Neuronal stem cell (in vitro differentiated cells): ENCODE data around the gene AMDHD2.

ENCODE experiments used
- DNase-seq: peaks from one replicate; pipeline ENCODE4 v3.0.0-alpha.2; 2013; ENCODE audit warnings: low spot score
- H2AFZ ChIP-seq: one replicate; pipeline ENCODE4 v1.6.1; 2013; ENCODE audit warnings: mild to moderate bottlenecking, low read length, inconsistent platforms
- H2AK5ac ChIP-seq: 2 replicates; pipeline ENCODE4 v1.6.1; 2013; ENCODE audit warnings: low read depth, mild to moderate bottlenecking, inconsistent platforms, low read length, moderate library complexity, mixed read lengths
- H2BK120ac ChIP-seq: 2 replicates; pipeline ENCODE4 v1.6.1; 2013; ENCODE audit warnings: low read depth, mild to moderate bottlenecking, inconsistent platforms, low read length, moderate library complexity, mixed read lengths
- H2BK12ac ChIP-seq: one replicate; pipeline ENCODE4 v1.6.1; 2013; ENCODE audit warnings: low read length, inconsistent platforms
- H2BK15ac ChIP-seq: 2 replicates; pipeline ENCODE4 v1.6.1; 2013; ENCODE audit warnings: mild to moderate bottlenecking, low read length, inconsistent platforms, mixed read lengths
- H2BK5ac ChIP-seq: one replicate; pipeline ENCODE4 v1.6.1; 2013; ENCODE audit warnings: inconsistent platforms, mild to moderate bottlenecking, low read length, moderate library complexity
- H3K14ac ChIP-seq: one replicate; pipeline ENCODE4 v1.6.1; 2013; ENCODE audit warnings: low read length, inconsistent platforms
- H3K18ac ChIP-seq: 2 replicates; pipeline ENCODE4 v1.6.1; 2013; ENCODE audit warnings: low read length, inconsistent platforms
- H3K23ac ChIP-seq: 2 replicates; pipeline ENCODE4 v1.6.1; 2013; ENCODE audit warnings: low read depth, mild to moderate bottlenecking, mixed read lengths, low read length, inconsistent platforms; ENCODE audit not compliant: poor library complexity
- H3K27ac ChIP-seq: replicated peaks from 3 replicates; pipeline ENCODE4 v1.5.1; 2013; ENCODE audit warnings: low read length, inconsistent platforms
- H3K27me3 ChIP-seq, 3 experiments: 2 replicates each; pipeline ENCODE4 v1.6.1; 2013; ENCODE audit warnings: low read length in 3 of 3, mild to moderate bottlenecking in 2 of 3, inconsistent platforms in 1 of 3, low read depth in 1 of 3, mixed read lengths in 1 of 3, moderate library complexity in 1 of 3; ENCODE audit not compliant: control insufficient read depth in 3 of 3, insufficient read depth in 3 of 3
- H3K36me3 ChIP-seq, 2 donors: replicated peaks in 1 of 2; 2 replicates each; pipeline ENCODE4 v1.6.1; 2013; ENCODE audit warnings: low read length in 2 of 2; ENCODE audit not compliant: control insufficient read depth in 2 of 2, insufficient read depth in 2 of 2
- H3K4ac ChIP-seq: 2 replicates; pipeline ENCODE4 v1.6.1; 2013; ENCODE audit warnings: inconsistent platforms, mild to moderate bottlenecking, low read length, moderate library complexity
- H3K4me1 ChIP-seq, 2 donors: 1 replicate in 1 of 2; 2 replicates in 1 of 2; pipeline ENCODE4 v1.6.1; 2013; ENCODE audit warnings: low read length in 2 of 2, low read depth in 1 of 2; ENCODE audit not compliant: control insufficient read depth in 2 of 2, insufficient read depth in 1 of 2
- H3K4me2 ChIP-seq: one replicate; pipeline ENCODE4 v1.6.1; 2013; ENCODE audit warnings: mild to moderate bottlenecking, low read length, inconsistent platforms; ENCODE audit not compliant: insufficient read depth, poor library complexity, severe bottlenecking
- H3K4me3 ChIP-seq, 2 donors: 2 replicates each; pipeline ENCODE4 v1.5.1; 2013; ENCODE audit warnings: low read length in 2 of 2, mild to moderate bottlenecking in 2 of 2, inconsistent platforms in 1 of 2, moderate library complexity in 1 of 2
- H3K79me1 ChIP-seq: one replicate; pipeline ENCODE4 v1.6.1; 2013; ENCODE audit warnings: low read depth, mild to moderate bottlenecking, inconsistent platforms, low read length, moderate library complexity
- H3K9ac ChIP-seq: one replicate; pipeline ENCODE4 v1.6.1; 2013; ENCODE audit warnings: mild to moderate bottlenecking, low read depth, low read length, inconsistent platforms; ENCODE audit not compliant: poor library complexity
- H3K9me3 ChIP-seq, 2 donors: replicated peaks in 1 of 2; 2 replicates each; pipeline versions ENCODE3 to v1.6.1; 2013; ENCODE audit warnings: low read length in 2 of 2, mild to moderate bottlenecking in 2 of 2, inconsistent platforms in 1 of 2, low read depth in 1 of 2, mixed read lengths in 1 of 2, moderate library complexity in 1 of 2; ENCODE audit not compliant: control insufficient read depth in 2 of 2, insufficient read depth in 1 of 2
- H4K8ac ChIP-seq: one replicate; pipeline ENCODE4 v1.6.1; 2013; ENCODE audit warnings: low read depth, mild to moderate bottlenecking, inconsistent platforms, low read length, moderate library complexity
- H4K91ac ChIP-seq: one replicate; pipeline ENCODE4 v1.6.1; 2013; ENCODE audit warnings: low read length, low read depth, mild to moderate bottlenecking, inconsistent platforms; ENCODE audit not compliant: poor library complexity
- WGBS, 2 donors: extraction: QIAGEN DNeasy Blood & Tissue Kit; methylation state at CpG; one replicate each; pipeline ENCODE4 v1.1.7; 2013; ENCODE audit warnings: missing lambda C conversion rate in 2 of 2, mixed read lengths in 1 of 2; ENCODE audit not compliant: insufficient read length in 2 of 2, insufficient replicate concordance in 1 of 2; ENCODE audit errors: extremely low coverage in 2 of 2; 5-methylcytosine and 5-hydroxymethylcytosine counted together

Gene AMDHD2

GRCh38 chr16:2500430-2500917 is 19.7 kb upstream of the AMDHD2 start:
- H3K14ac ChIP-seq = peak overlapping the region; percentile 87
- peak overlapping the region; percentile 98 for H2AFZ ChIP-seq
- no peak overlapping the region for H3K4me3 ChIP-seq
- H3K23ac ChIP-seq = peak overlapping the region; percentile 89
- no CpG with 5 or more reads among the region's 20 CpGs for WGBS, 2 donors
- peak overlapping the region; percentile 70 for H3K18ac ChIP-seq
- no peak overlapping the region for H3K4ac ChIP-seq
- no peak overlapping the region for H4K8ac ChIP-seq
- H2AK5ac ChIP-seq = peak overlapping the region; percentile 100
- H2BK5ac ChIP-seq = peak overlapping the region; percentile 66
- H3K9ac ChIP-seq = peak overlapping the region; percentile 72
- peaks cover 0 to 4% of the 10 kb centered on the region in 2 donors for H3K9me3 ChIP-seq
- no peak for DNase-seq
- peak overlapping the region; percentile 52 for H2BK120ac ChIP-seq
- peak overlapping the region; percentile 30 for H2BK12ac ChIP-seq
- no peak overlapping the region for H3K4me2 ChIP-seq
- H2BK15ac ChIP-seq = peak overlapping the region; percentile 93
- peaks cover 20 to 37% of the 10 kb centered on the region in 2 donors for H3K36me3 ChIP-seq
- peak overlapping the region; percentile 59 for H4K91ac ChIP-seq
- H3K79me1 ChIP-seq = peaks cover 12% of the 10 kb centered on the region
- peaks cover 9% of the 10 kb centered on the region in 2 donors for H3K4me1 ChIP-seq
- H3K27ac ChIP-seq = no peak overlapping the region
- no peaks in the 10 kb centered on the region for H3K27me3 ChIP-seq

- peaks cover 0 to 4% of the 10 kb centered on the region in 2 donors for H3K9me3 ChIP-seq
- peak overlapping the region; percentile 100 for H2AK5ac ChIP-seq
- H2BK12ac ChIP-seq = peak overlapping the region; percentile 30
- peak overlapping the region; percentile 87 for H3K14ac ChIP-seq
- H4K8ac ChIP-seq = peak overlapping the region; percentile 86
- H3K27ac ChIP-seq = no peak overlapping the region
- H2AFZ ChIP-seq = peak overlapping the region; percentile 98
- H3K79me1 ChIP-seq = peaks cover 12% of the 10 kb centered on the region
- peak; percentile 83 for DNase-seq
- peak overlapping the region; percentile 52 for H2BK120ac ChIP-seq
- H2BK5ac ChIP-seq = peak overlapping the region; percentile 66
- peaks cover 9% of the 10 kb centered on the region in 2 donors for H3K4me1 ChIP-seq
- H3K4ac ChIP-seq = no peak overlapping the region
- H4K91ac ChIP-seq = peak overlapping the region; percentile 59
- peak overlapping the region; percentile 43 to 71 for H3K4me3 ChIP-seq
- H3K36me3 ChIP-seq = peaks cover 18 to 33% of the 10 kb centered on the region in 2 donors
- peak overlapping the region; percentile 80 for H3K4me2 ChIP-seq
- H3K27me3 ChIP-seq = no peaks in the 10 kb centered on the region
- H3K23ac ChIP-seq = peak overlapping the region; percentile 89
- peak overlapping the region; percentile 72 for H3K9ac ChIP-seq
- H3K18ac ChIP-seq = peak overlapping the region; percentile 70
- H2BK15ac ChIP-seq = peak overlapping the region; percentile 93
- WGBS, 2 donors = no CpG with 5 or more reads among the region's 23 CpGs
Measured at GRCh38 chr16:2500918-2501750, 19.0 kb upstream of the AMDHD2 start.

GRCh38 chr16:2501946-2502895 is 17.9 kb upstream of the AMDHD2 start:
- H3K9me3 ChIP-seq = peaks cover 0 to 4% of the 10 kb centered on the region in 2 donors
- H3K4ac ChIP-seq = no peak overlapping the region
- peak overlapping the region; percentile 75 for H2BK12ac ChIP-seq
- no peaks in the 10 kb centered on the region for H3K27me3 ChIP-seq
- H3K4me3 ChIP-seq = no peak overlapping the region
- H3K4me2 ChIP-seq = no peak overlapping the region
- H3K4me1 ChIP-seq = peaks cover 9% of the 10 kb centered on the region in 2 donors
- peak overlapping the region; percentile 92 for H2BK5ac ChIP-seq
- H2AK5ac ChIP-seq = peak overlapping the region; percentile 93
- peak overlapping the region; percentile 89 for H4K8ac ChIP-seq
- H3K27ac ChIP-seq = peak overlapping the region; percentile 49
- WGBS, 2 donors = no CpG with 5 or more reads among the region's 18 CpGs
- H2BK15ac ChIP-seq = peak overlapping the region; percentile 81
- peaks cover 8 to 23% of the 10 kb centered on the region in 2 donors for H3K36me3 ChIP-seq
- DNase-seq = no peak
- H3K14ac ChIP-seq = peak overlapping the region; percentile 96
- peak overlapping the region; percentile 22 for H4K91ac ChIP-seq
- H2BK120ac ChIP-seq = peak overlapping the region; percentile 35
- H2AFZ ChIP-seq = peak overlapping the region; percentile 98
- peak overlapping the region; percentile 82 for H3K9ac ChIP-seq
- peaks cover 10% of the 10 kb centered on the region for H3K79me1 ChIP-seq
- no peak overlapping the region for H3K23ac ChIP-seq
- peak overlapping the region; percentile 89 for H3K18ac ChIP-seq
